HepG2 (cell line): ENCODE results near the gene MEG3. TPM values are rescaled to one million over a fixed set of nuclear protein-coding genes. Genes with fewer than 3 reads are reported as not detected.
A peak's percentile ranks its signal among the peaks of the same experiment; 100 is the strongest.

Experiments used
- ATAC-seq: fragments of 200-7000 bp; cut with Tn5 transposase; 3 replicates; pipeline ENCODE4 v1.9.1; 2020; ENCODE audit warnings: mild to moderate bottlenecking, moderate library complexity
- BruUV-seq: library from RNA; stranded (reverse); fragments of 400-500 nt; replicated peaks from 2 replicates; lab custom pipeline; 2021; lab: Mats Ljungman, UMichigan
- CTCF ChIA-PET: fragments of 300-600 bp; formaldehyde crosslinking; extraction: SDS; loops from one replicate; lab custom pipeline; 2021; ENCODE audit warnings: low total read pairs, inconsistent platforms, low intra/inter-chr PET ratio; lab: Yijun Ruan, JAX
- POLR2A ChIA-PET: fragments of 350-600 bp; sonication (Branson Sonifier 250); formaldehyde crosslinking; loops from one replicate; lab custom pipeline; 2020; ENCODE audit warnings: antibody characterized with exemption, inconsistent platforms; lab: Yijun Ruan, JAX
- DNase-seq: peaks from one replicate; pipeline ENCODE4 v3.0.0-alpha.2; 2015; ENCODE audit warnings: low spot score
- FAIRE-seq: peaks from 3 replicates; lab custom pipeline; 2011; peaks lifted over from hg19 to GRCh38; lab: Jason Lieb, UNC
- H2AFZ ChIP-seq: one replicate; pipeline ENCODE4 v1.6.1; 2011; ENCODE audit warnings: low read length, inconsistent platforms
- H3K27ac ChIP-seq: fragments of 300-600 bp; 3 replicates; pipeline ENCODE4 v1.8.0; 2011; ENCODE audit warnings: mixed run types, mild to moderate bottlenecking, mixed read lengths, low read length, inconsistent platforms; ENCODE audit not compliant: insufficient read depth; ENCODE audit errors: extremely low read length
- H3K27me3 ChIP-seq, 2 experiments: fragments of 200-600 bp in 1 of 2; 2 replicates in 1 of 2; 3 replicates in 1 of 2; pipeline versions ENCODE4 v1.6.0 to v1.8.0; 2011; ENCODE audit warnings: low read length in 2 of 2, mild to moderate bottlenecking in 2 of 2, moderate library complexity in 2 of 2, inconsistent platforms in 1 of 2; ENCODE audit not compliant: insufficient read depth in 2 of 2, control insufficient read depth in 1 of 2
- H3K36me3 ChIP-seq, 2 experiments: fragments of 200-600 bp in 1 of 2; replicated peaks in 1 of 2; 2 replicates in 1 of 2; 3 replicates in 1 of 2; pipeline versions ENCODE4 v1.5.1 to v1.8.0; 2011; ENCODE audit warnings: low read length in 2 of 2, inconsistent platforms in 1 of 2; ENCODE audit not compliant: insufficient read depth in 2 of 2, control insufficient read depth in 1 of 2
- H3K4me1 ChIP-seq: 2 replicates; pipeline ENCODE4 v1.5.1; 2012; ENCODE audit warnings: low read length, inconsistent platforms; ENCODE audit not compliant: insufficient read depth
- H3K4me2 ChIP-seq: 2 replicates; pipeline ENCODE4 v1.6.0; 2011; ENCODE audit warnings: low read depth, low read length, inconsistent platforms
- H3K4me3 ChIP-seq, 3 experiments: fragments of 200-600 bp in 1 of 3; sonication (generic), shearing (Covaris generic) in 1 of 3; replicated peaks in 1 of 3; 2 replicates each; pipeline ENCODE4 v1.5.1; 2011 to 2016; ENCODE audit warnings: low read length in 3 of 3, inconsistent platforms in 2 of 3, low read depth in 2 of 3, mild to moderate bottlenecking in 2 of 3, control low read depth in 1 of 3, mixed read lengths in 1 of 3; ENCODE audit not compliant: insufficient read depth in 1 of 3
- H3K79me2 ChIP-seq: one replicate; pipeline ENCODE4 v1.6.1; 2011; ENCODE audit warnings: low read length, inconsistent platforms; ENCODE audit not compliant: insufficient read depth
- H3K9ac ChIP-seq: 2 replicates; pipeline ENCODE4 v1.6.0; 2011; ENCODE audit warnings: mild to moderate bottlenecking, low read depth, low read length, inconsistent platforms; ENCODE audit not compliant: insufficient read depth
- H3K9me3 ChIP-seq: 2 replicates; pipeline ENCODE4 v1.5.1; 2012; ENCODE audit warnings: mild to moderate bottlenecking, low read length
- H4K20me1 ChIP-seq: 2 replicates; pipeline ENCODE4 v1.6.0; 2011; ENCODE audit warnings: inconsistent platforms, mild to moderate bottlenecking, low read length, moderate library complexity; ENCODE audit not compliant: insufficient read depth
- CSRNP2 ChIP-seq: sonication (generic); formaldehyde crosslinking; conservative IDR thresholded peaks from 2 replicates; pipeline ENCODE4 v1.8.0; 2022; ENCODE audit warnings: low read depth, missing genetic modification reagents
- E2F5 ChIP-seq: sonication (generic); formaldehyde crosslinking; conservative IDR thresholded peaks from 2 replicates; pipeline ENCODE4 v1.4.0; 2020; ENCODE audit warnings: missing genetic modification reagents
- HCFC1 ChIP-seq: fragments of 150-350 bp; IDR thresholded peaks from 2 replicates; pipeline ENCODE4 v1.6.1; 2014; ENCODE audit warnings: low read depth, low read length
- MAZ ChIP-seq, 2 experiments: sonication (generic) in 1 of 2; formaldehyde crosslinking in 1 of 2; IDR thresholded peaks; 2 replicates each; pipeline versions ENCODE4 v1.5.0 to v1.6.1; 2012 to 2020; ENCODE audit warnings: low read depth in 2 of 2, mild to moderate bottlenecking in 2 of 2, borderline replicate concordance in 1 of 2, improper control_type of control experiment in 1 of 2, low read length in 1 of 2, missing genetic modification reagents in 1 of 2, moderate library complexity in 1 of 2
- MNT ChIP-seq: fragments of 450-650 bp; IDR thresholded peaks from 2 replicates; pipeline ENCODE4 v1.6.1; 2016
- MXI1 ChIP-seq: IDR thresholded peaks from 3 replicates; pipeline ENCODE4 v1.6.1; 2012; ENCODE audit warnings: low read depth, low read length, inconsistent platforms, borderline replicate concordance
- NCOR1 ChIP-seq: fragments of 200-600 bp; sonication (generic); IDR thresholded peaks from 2 replicates; pipeline ENCODE4 v1.7.0; 2017; ENCODE audit warnings: antibody characterized with exemption, low read length, borderline replicate concordance
- ZBTB14 ChIP-seq: sonication (generic); formaldehyde crosslinking; IDR thresholded peaks from 2 replicates; pipeline ENCODE4 v1.4.0; 2020; ENCODE audit warnings: missing genetic modification reagents
- ZNF143 ChIP-seq: sonication (generic); formaldehyde crosslinking; IDR thresholded peaks from 2 replicates; pipeline ENCODE4 v1.4.0; 2020; ENCODE audit warnings: missing genetic modification reagents
- WGBS: methylation state at CpG from one replicate; pipeline ENCODE4 v1.1.6; 2017; ENCODE audit warnings: low lambda C conversion rate; 5-methylcytosine and 5-hydroxymethylcytosine counted together
- in situ Hi-C: cut with HindIII; loops from 2 replicates; pipeline ENCODE4 v1.10.0; 2017; ENCODE audit warnings: low pct_unique_long_range_greater_than_20kb; ENCODE audit not compliant: extremely low pct_ligation_motif_present
- intact Hi-C: fragments of 100-400 bp; cut with micrococcal nuclease; formaldehyde crosslinking; loops from one replicate; pipeline ENCODE4 v1.10.0; 2022; ENCODE audit not compliant: unreplicated experiment
- polyA plus RNA-seq, 8 experiments: library from polyadenylated mRNA; depleted of rRNA in 3 of 8; stranded (reverse) in 7 of 8; unstranded in 1 of 8; fragments of >200 nt; fragmentation: Illumina TruSeq in 4 of 8; extraction: Trizol in 4 of 8; gene quantifications; 2 replicates each; pipeline versions ENCODE4 v1.2.1 to v1.2.3, GENCODE V29; 2011 to 2016; ENCODE audit warnings: low read depth in 4 of 8, missing spikeins in 1 of 8, mixed read lengths in 1 of 8; ENCODE audit not compliant: insufficient read depth in 1 of 8
- total RNA-seq, 5 experiments: library from RNA; depleted of rRNA; stranded (reverse); fragments of >200 nt; fragmentation: Illumina TruSeq; extraction: Trizol; gene quantifications; 2 replicates each; pipeline ENCODE4 v1.2.3, GENCODE V29; 2016; ENCODE audit warnings: low read depth in 1 of 5

Gene MEG3
- total and polyA plus RNA-seq, 2 of the 13 experiments (the other 11 are each of a cell fraction or from before 2014, with no cell fraction given): 0.17 TPM; not detected in 1

- Histone ChIP-seq H4K20me1 (no peaks in the 10 kb centered on the region), H3K79me2 (no peaks in the 10 kb centered on the region), H3K9me3 (peaks cover 4% of the 10 kb centered on the region; the same call in 1 of the 2 replicates), H3K36me3 (no peaks in the 10 kb centered on the region), H3K4me3 (no peak overlapping the region), H2AFZ (no peak overlapping the region), H3K9ac (no peak overlapping the region), H3K27ac (no peak overlapping the region), H3K27me3 (no peaks in the 10 kb centered on the region), H3K4me2 (no peak overlapping the region), H3K4me1 (peaks cover 53% of the 10 kb centered on the region)
- ATAC-seq: no peak
- intact Hi-C loops: no loop called here
- TF ChIP-seq E2F5 (no peak), MXI1 (no peak), MAZ (IDR thresholded peaks at IDR 0.05; ENCODE audit: borderline replicate concordance, low read depth, low read length) (no peak), MAZ (CRISPR knock-in tag; IDR thresholded peaks at IDR 0.05; ENCODE audit: low read depth) (no peak), HCFC1 (no peak), ZBTB14 (CRISPR knock-in tag) (no peak), ZNF143 (CRISPR knock-in tag) (no peak), MNT (peak; percentile 62), CSRNP2 (CRISPR knock-in tag) (no peak), NCOR1 (no peak)
- no peak for FAIRE-seq
- ChIA-PET CTCF (no interaction called here), POLR2A (no interaction called here)
- BruUV-seq: no TSS peak
- DNase-seq: no peak
- 97% methylated on average over 25 of the region's 36 CpGs for WGBS
- in situ Hi-C loops: no loop called here
Measured at GRCh38 chr14:100824901-100825712, 811 bp upstream of the MEG3 start.
